CD4-positive, alpha-beta T cell treated with Interleukin-15 for 4 hours (primary cell): ENCODE results near the gene CBX6.

Experiments
- DNase-seq: peaks from one replicate; pipeline ENCODE4 v3.0.0-alpha.2; 2020; ENCODE audit warnings: low spot score

The CBX6 gene

DNA sequence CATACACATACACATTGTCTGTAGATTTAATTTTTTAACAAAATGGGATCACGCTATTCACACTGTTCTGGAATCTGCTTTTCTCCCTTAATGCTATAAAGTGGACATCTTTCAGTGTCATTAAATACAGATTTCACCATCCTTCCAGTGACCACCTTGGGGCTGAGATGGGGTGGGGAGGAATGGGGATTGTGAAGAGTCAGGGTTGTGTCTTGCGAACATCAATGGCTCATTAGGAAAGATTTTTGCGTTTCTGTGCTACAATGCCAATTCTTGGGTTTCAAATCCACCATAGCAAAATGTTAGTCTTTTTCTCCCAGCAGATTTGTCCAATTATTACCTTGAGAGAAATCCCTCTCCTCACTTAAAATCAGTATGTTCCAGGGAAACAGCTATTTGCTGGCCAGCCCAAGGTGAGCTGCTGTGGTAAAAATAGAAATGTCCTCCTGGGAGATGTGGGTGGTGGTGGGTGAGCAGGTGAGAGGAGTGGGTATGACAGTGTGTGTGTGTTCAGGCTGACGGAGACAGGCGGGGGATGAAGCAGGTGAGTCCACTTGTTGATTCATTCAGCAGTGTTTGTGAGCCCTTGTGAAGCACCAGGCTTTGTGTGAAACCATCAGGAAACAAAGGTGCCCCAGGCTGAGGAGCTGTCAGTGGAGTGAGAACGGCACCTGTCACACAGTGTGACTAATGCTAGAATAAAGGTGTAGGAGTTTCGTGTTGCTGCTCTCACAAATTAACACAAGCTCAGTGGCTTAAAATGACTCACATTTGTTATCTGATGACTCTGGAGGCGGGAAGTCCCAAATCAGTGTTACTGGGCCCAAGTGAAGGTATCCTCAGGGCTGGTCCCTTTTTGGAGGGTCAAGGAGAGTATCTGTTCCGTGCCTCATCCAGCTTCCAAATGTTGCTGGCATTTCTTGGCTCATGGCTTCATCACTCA lies 1.7 kb upstream of the CBX6 start:
- DNase-seq = peak; percentile 89

GRCh38 chr22:38872831-38873248 lies 824 bp upstream of the CBX6 start:
- no peak for DNase-seq

GRCh38 chr22:38871360-38872171 lies 450 bp downstream of the CBX6 start:
- no peak for DNase-seq

DNA sequence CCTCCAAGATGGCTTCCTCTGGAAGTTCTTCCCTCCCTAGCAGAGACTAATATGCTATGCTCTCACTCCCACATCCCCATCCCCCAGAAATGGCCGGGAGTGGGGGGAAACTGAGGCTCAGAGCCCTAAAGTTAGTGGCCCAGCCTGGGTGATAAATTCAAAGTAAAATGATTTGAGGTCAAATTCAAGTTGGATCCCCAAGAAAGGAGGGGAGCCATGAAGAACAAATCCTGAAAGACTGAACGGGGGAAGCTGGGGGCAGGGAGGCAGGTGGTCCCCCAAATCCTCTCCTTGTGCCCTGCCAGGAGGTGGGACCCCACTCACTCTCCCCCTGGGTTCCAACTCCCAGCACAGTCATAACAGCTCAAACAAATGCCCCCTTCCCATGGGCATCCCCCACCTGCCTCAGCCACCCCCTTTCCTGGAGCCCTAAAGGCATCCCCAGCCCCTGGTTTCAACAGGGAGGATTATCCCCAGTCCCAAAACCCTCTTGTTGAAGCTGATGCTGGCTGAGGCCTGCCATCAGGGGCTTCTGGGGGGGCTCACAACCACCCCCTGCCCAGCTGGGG lies 1.1 kb downstream of the CBX6 start:
- no peak for DNase-seq

GRCh38 chr22:38870312-38870741 lies 1.7 kb downstream of the CBX6 start:
- DNase-seq = peak; percentile 85

- DNase-seq = no peak
Measured at GRCh38 chr22:38869663-38870062, 2.4 kb downstream of the CBX6 start.

DNA sequence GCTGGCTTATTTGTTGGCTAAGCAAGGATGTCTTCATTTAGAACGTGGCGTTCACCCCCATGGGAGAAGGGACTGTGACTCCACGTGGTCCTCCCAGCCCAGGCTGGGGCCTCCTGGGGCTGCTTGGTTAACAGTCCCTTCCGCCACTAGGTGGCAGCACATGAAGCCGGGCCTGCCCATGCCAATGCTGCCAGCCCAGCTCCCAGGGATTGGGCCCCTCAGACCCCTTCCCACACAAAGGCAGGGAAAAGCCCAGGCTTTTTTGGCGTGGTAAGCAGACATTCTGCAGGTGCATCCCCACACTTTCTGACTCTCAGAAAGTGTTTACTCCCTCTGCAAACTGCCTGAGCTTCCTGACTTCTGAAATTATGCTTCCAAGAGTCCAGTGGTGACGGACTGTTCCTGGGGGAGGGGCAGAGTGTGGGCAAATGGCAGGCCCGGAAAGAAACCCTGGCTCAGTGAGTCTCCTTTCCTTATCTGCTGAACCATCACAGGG lies 3.1 kb downstream of the CBX6 start:
- DNase-seq = peak; percentile 81

DNA sequence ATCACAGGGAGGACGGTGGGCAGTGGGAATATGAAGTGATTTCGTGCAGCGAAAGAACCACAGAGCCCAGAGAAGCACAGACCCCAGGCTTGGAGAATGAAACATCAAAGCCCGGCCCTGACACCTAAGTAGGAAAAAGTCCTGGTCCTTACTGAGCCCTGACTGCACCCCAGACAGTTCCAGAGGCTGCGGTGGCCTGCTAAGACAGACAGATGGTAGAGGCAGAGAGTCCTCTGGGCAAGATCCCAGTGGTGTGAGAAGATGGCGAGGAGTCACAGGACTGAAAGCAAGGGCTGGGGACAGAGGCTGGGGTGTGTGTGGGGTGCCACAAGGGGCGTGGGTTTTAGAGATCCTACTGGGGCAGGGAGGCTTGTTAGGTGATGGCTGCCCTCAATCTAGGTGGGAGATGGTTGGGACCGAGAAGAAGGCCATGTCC lies 3.7 kb downstream of the CBX6 start:
- no peak for DNase-seq

DNA sequence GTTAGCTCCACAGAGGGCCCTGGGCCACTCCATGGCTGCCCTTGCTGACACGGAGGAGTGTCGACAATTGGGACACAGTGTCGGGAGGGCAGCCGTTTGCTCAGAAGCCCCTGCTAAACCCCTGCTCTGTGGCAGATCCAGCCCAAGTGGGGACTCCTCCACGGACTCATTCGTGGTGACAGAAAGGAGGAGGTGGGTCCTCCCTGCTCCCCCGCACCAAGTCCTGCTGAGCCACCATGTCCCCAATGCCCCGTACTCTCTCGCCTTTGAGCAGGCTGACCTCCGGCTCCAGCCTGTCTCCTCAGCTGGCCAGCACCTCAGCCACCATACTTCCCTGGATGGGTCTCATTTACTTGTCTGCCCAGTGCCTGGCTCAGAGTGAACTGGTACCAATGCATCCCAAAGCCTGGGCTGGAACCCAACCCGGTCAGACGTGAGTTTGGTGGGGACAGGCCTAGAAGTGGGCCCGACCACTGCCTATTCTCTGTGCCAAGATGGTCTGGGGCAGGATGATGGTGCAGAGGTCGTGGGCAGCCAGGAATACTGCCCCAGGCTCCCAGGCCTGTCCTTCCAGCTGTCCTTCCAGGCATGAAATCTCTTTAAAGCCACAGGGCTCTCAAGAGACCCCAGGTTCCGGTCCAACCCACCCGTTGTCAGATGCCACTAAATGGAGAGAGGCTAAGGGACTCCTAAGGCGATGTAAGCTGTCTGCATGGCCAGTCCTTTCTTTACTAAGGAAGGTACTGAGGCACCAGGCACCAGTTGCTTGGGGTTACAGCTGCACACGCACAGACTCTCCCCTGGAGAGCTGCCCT lies 4.3 kb downstream of the CBX6 start:
- DNase-seq = no peak

GRCh38 chr22:38867124-38867455 lies 4.9 kb downstream of the CBX6 start:
- DNase-seq = no peak

DNA sequence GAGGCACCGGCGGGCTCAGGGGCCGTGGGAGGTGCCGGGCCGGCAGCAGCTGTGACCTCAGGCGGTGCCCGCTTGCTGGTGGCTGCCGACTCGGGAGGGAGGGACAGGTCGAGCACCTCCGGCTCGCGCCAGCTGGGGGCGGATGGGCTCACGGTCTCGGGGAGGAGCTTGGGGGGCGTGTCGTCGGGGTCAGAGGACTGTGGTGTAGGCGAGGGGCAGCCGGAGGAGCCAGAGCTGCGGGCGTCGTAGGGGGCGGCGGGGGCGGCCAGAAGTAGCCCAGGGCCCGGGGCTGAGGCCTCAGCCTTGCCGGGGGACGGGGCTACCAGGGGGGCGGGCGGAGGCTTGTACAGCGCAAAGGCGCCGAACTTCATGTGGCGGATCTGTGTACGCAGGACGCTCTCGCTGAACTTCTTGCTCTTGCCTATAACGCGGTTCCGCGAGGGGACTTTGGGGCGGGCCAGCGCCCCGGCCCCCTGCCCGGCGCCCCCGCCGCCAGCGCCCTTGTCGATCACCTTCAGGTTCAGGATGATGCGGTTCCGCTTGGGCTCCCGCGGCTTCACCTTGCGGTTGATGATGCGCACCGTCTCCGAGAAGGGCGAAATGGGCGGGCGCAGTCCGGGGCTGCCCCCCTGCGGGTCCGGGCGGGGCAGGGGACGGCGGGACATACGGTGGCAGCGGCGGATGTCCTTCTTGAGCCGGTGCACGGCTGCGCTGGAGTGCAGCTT lies 5.5 kb downstream of the CBX6 start:
- no peak for DNase-seq

- DNase-seq = no peak
Measured at GRCh38 chr22:38866024-38866398, 6.0 kb downstream of the CBX6 start.

- DNase-seq = no peak
Measured at GRCh38 chr22:38865201-38866023, 6.6 kb downstream of the CBX6 start.

DNA sequence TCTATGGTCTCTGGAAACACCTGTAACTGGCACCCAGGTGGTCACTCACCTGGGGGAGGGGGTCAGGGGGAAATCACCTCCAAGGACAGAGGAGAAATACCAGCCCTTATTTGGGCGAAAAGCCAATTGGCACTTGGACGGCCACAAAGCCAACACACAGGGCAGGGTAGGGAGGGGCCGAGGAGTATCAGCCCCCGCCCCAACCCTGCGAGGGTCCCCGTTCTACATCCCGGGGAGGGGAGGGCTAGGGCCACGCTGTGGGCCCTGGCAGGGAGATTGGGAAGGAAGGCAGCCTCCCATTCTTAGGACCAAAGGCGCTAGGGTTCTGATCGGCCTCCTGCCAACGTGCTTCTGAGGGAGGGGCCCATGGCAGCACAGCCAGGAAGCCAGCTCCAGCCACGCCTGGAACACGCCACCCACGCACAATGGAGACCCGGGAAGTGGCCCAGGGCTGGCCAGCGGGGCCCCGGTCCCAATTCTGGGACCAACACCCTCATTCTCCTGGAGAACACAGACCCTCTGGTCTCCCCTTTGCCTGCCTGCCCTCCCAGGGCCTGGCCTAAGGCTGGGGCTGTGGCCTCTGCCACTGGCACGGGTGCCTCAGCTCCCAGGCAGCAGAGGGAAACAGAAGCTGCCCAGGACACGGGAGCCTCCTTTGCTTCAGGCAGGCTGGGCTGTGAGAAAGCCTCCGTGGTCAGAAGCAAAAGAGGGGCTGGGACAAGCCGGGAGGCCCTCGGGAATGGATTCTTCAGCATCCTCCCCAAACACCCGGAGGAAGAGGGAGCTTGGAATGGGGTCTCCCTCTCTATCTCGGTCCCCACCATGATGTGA lies 7.4 kb downstream of the CBX6 start:
- DNase-seq = no peak

DNA sequence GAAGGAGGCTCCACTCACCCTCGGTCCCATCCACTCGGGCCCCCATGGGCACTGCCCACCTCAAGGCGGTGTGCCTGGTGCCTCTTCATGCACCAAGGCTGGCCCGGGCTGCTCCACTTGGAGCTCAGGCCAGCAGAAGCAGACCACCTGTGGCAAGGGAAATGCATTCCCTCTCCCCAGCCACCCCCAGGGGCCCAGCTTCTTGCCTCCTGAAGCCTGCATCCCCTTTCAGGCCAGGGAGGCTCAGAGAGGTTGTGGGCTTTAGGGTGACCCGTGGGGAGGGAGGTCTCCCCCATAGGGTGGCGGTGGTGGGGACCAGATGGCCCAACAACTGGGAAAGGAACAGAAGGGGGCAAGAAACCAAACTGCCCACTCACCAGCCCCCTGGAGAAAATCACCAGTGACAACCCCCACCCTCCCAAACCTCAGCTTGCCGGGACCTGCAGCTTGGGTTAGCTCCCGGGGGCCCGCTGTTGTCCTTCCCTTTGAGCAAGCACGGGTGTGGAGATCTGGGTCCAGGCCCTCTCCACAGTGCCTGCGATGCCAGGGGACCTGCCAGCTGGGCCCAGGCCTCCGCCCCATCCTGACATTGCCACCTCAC lies 8.4 kb downstream of the CBX6 start:
- DNase-seq = no peak

GRCh38 chr22:38862375-38863329 lies 9.4 kb downstream of the CBX6 start:
- DNase-seq = no peak

DNA sequence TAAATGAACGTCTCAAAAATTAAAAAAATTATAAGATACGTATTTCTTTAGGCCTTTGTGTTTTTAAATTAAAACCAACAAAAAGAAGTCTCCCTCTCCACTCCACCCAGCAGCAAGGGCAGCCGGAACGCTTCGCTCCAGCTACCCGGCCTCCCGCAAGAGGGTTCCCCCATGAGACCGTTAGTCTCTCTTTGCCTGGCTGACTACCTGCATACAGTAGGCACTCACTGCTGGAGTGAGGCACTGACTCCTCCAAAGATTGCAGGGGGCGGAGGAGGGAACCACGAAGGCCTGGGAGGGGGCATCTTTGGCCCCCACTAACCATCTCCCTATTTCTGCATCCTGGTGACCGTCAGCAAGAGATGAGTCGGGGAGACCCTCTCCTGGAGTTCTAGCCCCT lies 10.1 kb downstream of the CBX6 start:
- DNase-seq = no peak
